Glutamatergic neuron (in vitro differentiated cells): ENCODE measurements around the gene RAB6B. TPM values are rescaled to one million over a fixed set of nuclear protein-coding genes. Genes with fewer than 3 reads are reported as not detected.

ENCODE experiments used
- DNase-seq: peaks from one replicate; pipeline ENCODE4 v3.0.0; 2022
- H3K27ac Mint-ChIP-seq: one replicate; pipeline ENCODE4 v1.8.0; 2020; ENCODE audit warnings: mild to moderate bottlenecking, mixed read lengths, inconsistent platforms; ENCODE audit not compliant: unreplicated experiment
- H3K27me3 Mint-ChIP-seq: one replicate; pipeline ENCODE4 v1.8.0; 2020; ENCODE audit warnings: mild to moderate bottlenecking, moderate library complexity, mixed read lengths, inconsistent platforms; ENCODE audit not compliant: unreplicated experiment
- H3K36me3 Mint-ChIP-seq: one replicate; pipeline ENCODE4 v1.8.0; 2020; ENCODE audit warnings: mild to moderate bottlenecking, mixed read lengths, inconsistent platforms; ENCODE audit not compliant: unreplicated experiment
- H3K4me1 Mint-ChIP-seq: one replicate; pipeline ENCODE4 v1.8.0; 2020; ENCODE audit warnings: mild to moderate bottlenecking, low read depth, mixed read lengths, inconsistent platforms; ENCODE audit not compliant: unreplicated experiment
- H3K4me3 Mint-ChIP-seq: one replicate; pipeline ENCODE4 v1.8.0; 2020; ENCODE audit warnings: mild to moderate bottlenecking, mixed read lengths, inconsistent platforms; ENCODE audit not compliant: unreplicated experiment
- H3K9me3 Mint-ChIP-seq: one replicate; pipeline ENCODE4 v1.8.0; 2020; ENCODE audit warnings: mild to moderate bottlenecking, moderate library complexity, mixed read lengths, inconsistent platforms; ENCODE audit not compliant: unreplicated experiment
- total RNA-seq: library from RNA; stranded (reverse); fragmentation: NEBNext Ultra II Directional; extraction: Animal tissue kit (Norgen Biotek cat#: 25700); gene quantifications from one replicate; pipeline ENCODE4 v1.2.1, GENCODE V29; 2021; ENCODE audit not compliant: unreplicated experiment
- TF ChIP-seq, protein P1 (sequence below): fragments of 200-600 bp; sonication (generic); IDR thresholded peaks from one replicate; pipeline ENCODE4 v1.5.0; 2021; ENCODE audit not compliant: partially characterized antibody, unreplicated experiment

RAB6B gene
- total RNA-seq, 1 donor from 2014 or later: 222 TPM

DNA sequence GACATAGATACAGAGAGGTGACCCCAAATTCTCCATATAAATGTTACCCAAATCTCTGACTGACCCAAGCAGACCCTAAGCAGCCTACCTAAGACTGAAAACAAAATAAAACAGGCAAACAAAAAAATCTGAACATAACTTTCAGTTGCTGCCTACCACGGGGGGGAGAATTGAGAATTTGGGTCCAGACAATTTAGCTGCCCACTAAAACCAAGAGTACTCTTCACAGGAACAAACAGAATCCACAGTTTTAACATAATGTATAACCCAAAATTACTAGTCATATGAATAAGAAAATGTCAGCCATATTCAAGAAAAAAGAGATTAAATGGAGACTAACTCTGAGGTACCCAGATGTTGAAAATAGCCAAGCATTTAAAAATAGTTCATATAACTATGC is 45.6 kb downstream of the RAB6B start:
- TF ChIP-seq, protein P1, sequence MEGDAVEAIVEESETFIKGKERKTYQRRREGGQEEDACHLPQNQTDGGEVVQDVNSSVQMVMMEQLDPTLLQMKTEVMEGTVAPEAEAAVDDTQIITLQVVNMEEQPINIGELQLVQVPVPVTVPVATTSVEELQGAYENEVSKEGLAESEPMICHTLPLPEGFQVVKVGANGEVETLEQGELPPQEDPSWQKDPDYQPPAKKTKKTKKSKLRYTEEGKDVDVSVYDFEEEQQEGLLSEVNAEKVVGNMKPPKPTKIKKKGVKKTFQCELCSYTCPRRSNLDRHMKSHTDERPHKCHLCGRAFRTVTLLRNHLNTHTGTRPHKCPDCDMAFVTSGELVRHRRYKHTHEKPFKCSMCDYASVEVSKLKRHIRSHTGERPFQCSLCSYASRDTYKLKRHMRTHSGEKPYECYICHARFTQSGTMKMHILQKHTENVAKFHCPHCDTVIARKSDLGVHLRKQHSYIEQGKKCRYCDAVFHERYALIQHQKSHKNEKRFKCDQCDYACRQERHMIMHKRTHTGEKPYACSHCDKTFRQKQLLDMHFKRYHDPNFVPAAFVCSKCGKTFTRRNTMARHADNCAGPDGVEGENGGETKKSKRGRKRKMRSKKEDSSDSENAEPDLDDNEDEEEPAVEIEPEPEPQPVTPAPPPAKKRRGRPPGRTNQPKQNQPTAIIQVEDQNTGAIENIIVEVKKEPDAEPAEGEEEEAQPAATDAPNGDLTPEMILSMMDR: no peak
- Mint-ChIP-seq H3K27me3 (peaks cover 7% of the 10 kb centered on the region), H3K4me1 (peaks cover 2% of the 10 kb centered on the region), H3K4me3 (no peak overlapping the region), H3K27ac (no peak overlapping the region), H3K36me3 (peaks cover 5% of the 10 kb centered on the region), H3K9me3 (peaks cover 17% of the 10 kb centered on the region)
- DNase-seq: no peak

DNA sequence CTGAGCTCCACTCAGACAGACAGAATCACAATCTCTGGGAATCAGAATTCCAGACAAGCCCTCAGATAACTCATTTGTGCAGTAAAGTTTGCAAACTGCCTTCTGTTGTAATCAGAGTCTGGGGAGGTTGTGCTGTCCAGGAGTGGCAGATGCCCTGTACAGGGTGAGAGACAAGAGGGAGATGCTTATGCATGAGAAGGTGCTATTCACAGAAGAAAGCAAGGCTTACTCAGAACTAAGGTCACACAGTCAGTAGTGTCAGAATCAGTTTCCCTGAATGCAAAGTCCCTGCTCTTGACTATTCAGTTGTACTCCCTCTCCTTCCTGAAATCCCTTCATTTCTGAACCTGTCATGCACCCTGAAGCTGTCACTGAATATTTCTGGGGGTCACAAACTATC is 46.3 kb downstream of the RAB6B start:
- Mint-ChIP-seq H3K9me3 (peaks cover 17% of the 10 kb centered on the region), H3K27ac (no peak overlapping the region), H3K4me3 (no peak overlapping the region), H3K27me3 (peaks cover 7% of the 10 kb centered on the region), H3K36me3 (peaks cover 5% of the 10 kb centered on the region), H3K4me1 (peaks cover 2% of the 10 kb centered on the region)
- TF ChIP-seq, protein P1: no peak
- DNase-seq: no peak

DNA sequence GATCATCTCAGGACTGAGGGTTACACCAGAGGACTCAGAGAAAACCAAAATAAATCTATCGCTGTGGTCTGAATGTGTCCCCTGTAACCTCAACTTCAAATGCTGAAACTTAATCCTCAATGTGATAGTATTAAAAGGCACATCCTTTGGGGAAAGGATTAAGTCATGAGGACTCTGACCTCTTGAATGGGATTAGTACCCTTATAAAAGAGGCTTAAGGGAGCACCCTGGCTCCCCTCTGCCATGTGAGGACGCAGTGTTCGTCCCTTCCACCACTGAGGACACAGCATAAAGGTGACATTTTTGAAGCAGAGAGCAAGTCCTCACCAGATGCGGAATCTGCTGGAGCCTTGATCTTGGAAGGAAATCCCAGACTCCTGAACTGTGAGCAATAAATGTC is 50.6 kb downstream of the RAB6B start:
- Mint-ChIP-seq H3K4me1 (no peaks in the 10 kb centered on the region), H3K4me3 (no peak overlapping the region), H3K9me3 (peaks cover 4% of the 10 kb centered on the region), H3K27me3 (no peaks in the 10 kb centered on the region), H3K36me3 (no peaks in the 10 kb centered on the region), H3K27ac (no peak overlapping the region)
- TF ChIP-seq, protein P1: no peak
- DNase-seq: no peak

DNA sequence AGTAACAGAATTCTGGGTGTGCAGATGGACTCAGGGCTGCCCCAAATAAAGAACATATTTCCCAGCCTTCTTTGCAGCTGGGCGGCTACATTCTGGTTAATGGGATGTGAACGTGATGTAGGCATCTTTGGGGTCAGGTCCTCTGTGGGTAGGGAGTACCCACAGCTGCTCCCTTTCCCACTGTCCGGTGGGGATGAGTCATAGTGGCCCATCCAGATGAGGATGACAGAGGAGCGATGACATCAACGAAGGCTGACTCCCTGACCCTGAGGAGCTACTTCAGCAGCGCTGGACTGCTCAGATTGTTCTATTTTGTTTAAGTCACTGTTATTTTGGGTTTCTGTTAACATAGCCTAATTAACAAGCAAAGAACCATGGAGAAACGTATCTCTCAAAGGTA is 52.0 kb downstream of the RAB6B start:
- Mint-ChIP-seq H3K27me3 (peaks cover 3% of the 10 kb centered on the region), H3K27ac (no peak overlapping the region), H3K36me3 (no peaks in the 10 kb centered on the region), H3K9me3 (peaks cover 6% of the 10 kb centered on the region), H3K4me1 (no peaks in the 10 kb centered on the region), H3K4me3 (no peak overlapping the region)
- TF ChIP-seq, protein P1: no peak
- no peak for DNase-seq

DNA sequence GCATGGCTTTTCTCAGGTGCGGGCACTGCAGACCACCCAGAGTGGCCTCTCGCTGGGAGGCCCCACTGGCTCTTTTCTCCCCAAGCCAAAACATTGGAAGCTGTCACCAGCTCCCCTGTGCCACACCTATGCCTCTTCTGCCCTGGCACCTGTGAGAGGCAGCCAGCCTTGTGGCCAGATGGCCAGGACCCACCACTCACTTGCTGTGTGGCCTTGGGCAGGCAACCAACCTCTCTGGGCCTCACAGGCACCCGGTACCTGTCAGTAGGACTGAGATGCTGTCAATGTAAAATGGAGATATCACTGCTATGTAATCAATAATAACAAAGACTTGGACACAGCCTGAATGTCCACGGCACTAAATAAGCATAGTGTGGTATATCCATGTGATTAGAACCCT is 53.5 kb downstream of the RAB6B start:
- TF ChIP-seq, protein P1: no peak
- peaks cover 5% of the 10 kb centered on the region for H3K9me3 Mint-ChIP-seq
- no peaks in the 10 kb centered on the region for H3K4me1 Mint-ChIP-seq
- H3K27me3 Mint-ChIP-seq: peaks cover 4% of the 10 kb centered on the region
- peaks cover 5% of the 10 kb centered on the region for H3K36me3 Mint-ChIP-seq
- no peak overlapping the region for H3K27ac Mint-ChIP-seq
- no peak overlapping the region for H3K4me3 Mint-ChIP-seq
- no peak for DNase-seq
